Uterus (tissue), 4 donors: ENCODE measurements around the gene CRYBB2. TPM values are rescaled to one million over a fixed set of nuclear protein-coding genes. Genes with fewer than 3 reads are reported as not detected.

Experiments
- DNase-seq, 2 donors: peaks; one replicate each; pipeline ENCODE4 v3.0.0-alpha.2; 2019 to 2020
- H3K27ac ChIP-seq, 2 donors: fragments of 200-600 bp; sonication (generic); 1 replicate in 1 of 2; 2 replicates in 1 of 2; pipeline ENCODE4 v1.5.1; 2016 to 2018
- H3K27me3 ChIP-seq, 2 donors: fragments of 200-600 bp; sonication (generic); one replicate each; pipeline ENCODE4 v1.5.1; 2018 to 2019; ENCODE audit warnings: control low read depth in 1 of 2
- H3K36me3 ChIP-seq, 2 donors: fragments of 200-600 bp; sonication (generic); one replicate each; pipeline ENCODE4 v1.5.1; 2019; ENCODE audit warnings: control low read depth in 1 of 2
- H3K4me1 ChIP-seq, 2 donors: fragments of 200-600 bp; sonication (generic); one replicate each; pipeline ENCODE4 v1.5.1; 2018 to 2019; ENCODE audit warnings: control low read depth in 1 of 2
- H3K4me3 ChIP-seq, 2 donors: fragments of 200-600 bp; sonication (generic); 1 replicate in 1 of 2; 2 replicates in 1 of 2; pipeline ENCODE4 v1.5.1; 2018 to 2019; ENCODE audit warnings: mild to moderate bottlenecking in 1 of 2
- H3K9me3 ChIP-seq, 2 donors: fragments of 200-600 bp; sonication (generic); one replicate each; pipeline ENCODE4 v1.5.1; 2019; ENCODE audit warnings: control low read depth in 1 of 2
- CTCF ChIP-seq, 4 experiments: fragments of 200-600 bp in 2 of 4; fragments of 450-650 bp in 2 of 4; sonication (generic) in 2 of 4; IDR thresholded peaks; one replicate each; pipeline ENCODE4 v1.5.1; 2016 to 2019; ENCODE audit warnings: antibody characterized with exemption in 4 of 4, mild to moderate bottlenecking in 2 of 4, moderate library complexity in 1 of 4
- POLR2A ChIP-seq, 2 donors: fragments of 450-650 bp; IDR thresholded peaks; one replicate each; pipeline ENCODE4 v1.6.1; 2016; ENCODE audit warnings: antibody characterized with exemption in 2 of 2, mild to moderate bottlenecking in 1 of 2, moderate library complexity in 1 of 2
- intact Hi-C: fragments of 100-400 bp; cut with DNase I; formaldehyde crosslinking; loops from one replicate; pipeline ENCODE4 v1.15.1; 2023; ENCODE audit warnings: low total_unique reads
- total RNA-seq, 4 donors: library from RNA; depleted of rRNA in 3 of 4; stranded (reverse); fragments of >200 nt in 3 of 4; gene quantifications; one replicate each; pipeline versions ENCODE4 v1.1.0 to v1.2.4, GENCODE V29; 2014 to 2023
- donor health status: DM: yes; HTN: yes; CAD: no.

CRYBB2 gene
- total RNA-seq, 4 donors from 2014 or later, result not detected

GRCh38 chr22:25182131-25183110 is 37.0 kb upstream of the CRYBB2 start:
- no peak for TF ChIP-seq POLR2A (IDR thresholded peaks at IDR 0.05)
- Histone ChIP-seq H3K9me3 (no peaks in the 10 kb centered on the region), H3K36me3 (no peaks in the 10 kb centered on the region), H3K27ac (no peak overlapping the region), H3K27me3 (no peaks in the 10 kb centered on the region), H3K4me1 (no peaks in the 10 kb centered on the region), H3K4me3 (no peak overlapping the region)
- no peak for DNase-seq
- intact Hi-C loops, result no loop called here

DNA sequence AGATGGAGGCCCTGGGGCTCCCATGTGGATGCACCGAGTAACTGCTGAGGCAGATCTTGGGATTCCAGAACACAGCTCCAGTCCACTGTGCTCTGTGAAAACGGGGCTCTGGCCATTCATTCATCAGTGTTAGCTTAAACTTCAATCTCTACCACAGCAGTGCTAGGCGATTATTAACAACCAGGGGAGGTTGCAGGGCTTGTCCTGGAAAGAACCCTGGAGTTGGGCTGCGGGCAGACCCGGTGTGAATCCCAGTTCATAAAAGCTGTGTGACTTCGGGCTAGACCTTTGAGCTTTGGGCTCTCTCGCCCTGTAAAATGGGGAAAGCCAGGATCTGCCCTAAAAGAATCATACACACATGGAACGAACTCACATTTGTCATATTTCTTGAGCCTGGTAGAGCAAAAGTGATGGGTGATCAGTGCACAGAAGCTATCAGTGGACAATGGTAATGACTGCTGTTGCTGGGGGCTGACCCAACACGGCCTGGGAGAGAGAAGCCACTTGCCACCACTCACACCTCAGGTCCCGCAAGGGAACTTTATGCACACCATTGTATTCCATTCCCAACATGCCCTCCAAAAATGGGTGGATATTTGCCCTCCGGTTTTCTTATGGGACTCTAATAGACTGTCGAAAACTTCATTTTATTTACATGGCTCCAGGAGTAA is 35.4 kb upstream of the CRYBB2 start:
- no peak for DNase-seq
- no peaks in the 10 kb centered on the region for H3K9me3 ChIP-seq
- H3K4me1 ChIP-seq, result no peaks in the 10 kb centered on the region
- intact Hi-C loops, result no loop called here
- H3K27ac ChIP-seq, result no peak overlapping the region
- no peaks in the 10 kb centered on the region for H3K36me3 ChIP-seq
- H3K4me3 ChIP-seq, result no peak overlapping the region
- no peak for TF ChIP-seq CTCF (IDR thresholded peaks at IDR 0.05)
- no peaks in the 10 kb centered on the region for H3K27me3 ChIP-seq

GRCh38 chr22:25186140-25186539 is 33.3 kb upstream of the CRYBB2 start:
- no peak overlapping the region for H3K4me3 ChIP-seq
- intact Hi-C loops, result no loop called here
- no peaks in the 10 kb centered on the region for H3K4me1 ChIP-seq
- H3K27ac ChIP-seq, result no peak overlapping the region
- H3K9me3 ChIP-seq, result no peaks in the 10 kb centered on the region
- DNase-seq, result no peak
- TF ChIP-seq CTCF (IDR thresholded peaks at IDR 0.05) (no peak), POLR2A (IDR thresholded peaks at IDR 0.05) (no peak)
- H3K36me3 ChIP-seq, result no peaks in the 10 kb centered on the region
- H3K27me3 ChIP-seq, result no peaks in the 10 kb centered on the region

GRCh38 chr22:25187469-25187868 is 32.0 kb upstream of the CRYBB2 start:
- Histone ChIP-seq H3K4me3 (no peak overlapping the region), H3K27me3 (no peaks in the 10 kb centered on the region), H3K27ac (no peak overlapping the region), H3K36me3 (no peaks in the 10 kb centered on the region), H3K4me1 (no peaks in the 10 kb centered on the region), H3K9me3 (no peaks in the 10 kb centered on the region)
- TF ChIP-seq CTCF (IDR thresholded peaks at IDR 0.05) (no peak), POLR2A (IDR thresholded peaks at IDR 0.05) (no peak)
- DNase-seq, result no peak
- intact Hi-C loops, result no loop called here

DNA sequence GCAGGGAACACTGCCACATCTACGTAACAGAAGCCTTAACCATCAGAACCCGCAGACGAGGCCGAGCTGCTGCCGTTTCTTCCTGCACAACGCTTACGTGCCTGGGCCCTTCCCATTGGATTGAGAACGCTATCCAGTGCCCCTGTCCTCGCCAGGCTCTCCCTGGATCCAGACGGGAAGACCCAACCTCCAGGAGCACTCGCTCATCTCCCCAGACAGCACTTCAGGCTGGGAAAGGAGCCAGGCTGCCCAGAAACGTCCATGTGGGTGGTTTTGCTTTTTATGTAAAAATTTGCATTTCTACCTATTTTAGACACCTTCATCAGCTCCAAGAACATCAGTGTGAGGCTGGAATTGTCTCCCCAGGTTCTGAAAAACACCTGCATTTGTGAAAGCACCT is 27.0 kb upstream of the CRYBB2 start:
- no peak for DNase-seq
- Histone ChIP-seq H3K4me1 (no peaks in the 10 kb centered on the region), H3K4me3 (no peak overlapping the region), H3K36me3 (no peaks in the 10 kb centered on the region), H3K9me3 (no peaks in the 10 kb centered on the region), H3K27me3 (no peaks in the 10 kb centered on the region), H3K27ac (no peak overlapping the region)
- intact Hi-C loops, result no loop called here
- TF ChIP-seq CTCF (IDR thresholded peaks at IDR 0.05), result no peak
- TF ChIP-seq POLR2A (IDR thresholded peaks at IDR 0.05), result no peak
